ENCODE data around the gene ELFN2.

The ELFN2 gene

DNA sequence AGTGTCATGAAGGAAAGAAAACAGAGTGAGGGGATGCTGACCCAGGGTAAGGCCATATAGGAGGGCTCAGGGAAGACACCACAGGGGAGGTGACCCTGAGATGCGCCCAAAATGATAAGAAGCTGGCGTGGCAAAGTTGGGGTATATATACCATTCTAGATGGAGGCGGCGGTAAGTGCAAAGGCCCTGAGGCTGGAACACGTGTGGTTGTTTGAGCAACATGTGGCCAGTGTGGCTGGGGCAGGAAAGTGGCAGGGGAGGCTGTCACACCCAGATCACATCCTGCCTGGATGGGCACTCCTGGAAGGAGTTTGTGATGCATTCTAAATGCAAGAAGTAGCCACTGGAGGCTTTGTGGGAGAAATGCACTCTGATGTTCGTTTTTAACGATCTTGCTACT, 74.8 kb downstream of the ELFN2 start:
- H3K27me3 ChIP-seq (replicated peaks in 2 of 5; ENCODE audit: control insufficient read depth in 4 of 5, insufficient read depth in 5 of 5, low read length in 4 of 5) = peaks cover 0 to 5% (median 0%) of the 10 kb centered on the region in 5 experiments
- H3K27ac ChIP-seq (ENCODE audit: insufficient read depth in 1 of 2, low read depth in 1 of 2, low read length in 2 of 2, poor library complexity in 1 of 2, severe bottlenecking in 2 of 2) = no peak overlapping the region
- DNase-seq = no peak
- H3K9me3 ChIP-seq (ENCODE audit: control extremely low read depth in 1 of 5, control insufficient read depth in 4 of 5, insufficient read depth in 2 of 5, low read depth in 1 of 5, low read length in 4 of 5) = no peaks in the 10 kb centered on the region
- ChIA-PET POLR2A (no interaction called here), CTCF (interaction anchor here (1.5 kb wide), 2 partner anchors 12 to 49 kb away, joined by 3 to 4 read pairs; no protein-coding TSS in a partner anchor)
- peaks cover 0 to 3% (median 0%) of the 10 kb centered on the region in 4 experiments for H3K4me1 ChIP-seq (ENCODE audit: control extremely low read depth in 1 of 4, control insufficient read depth in 4 of 4, insufficient read depth in 4 of 4, low read length in 3 of 4)
- H3K36me3 ChIP-seq (ENCODE audit: control insufficient read depth in 4 of 4, insufficient read depth in 4 of 4, low read length in 3 of 4) = no peaks in the 10 kb centered on the region
- H3K4me3 ChIP-seq (ENCODE audit: control insufficient read depth in 1 of 7, extremely low read depth in 1 of 7, insufficient read depth in 4 of 7, low read depth in 2 of 7, low read length in 6 of 7) = no peak overlapping the region
- 90% methylated on average over 7 of the region's 7 CpGs for WGBS (ENCODE audit: insufficient coverage)

DNA sequence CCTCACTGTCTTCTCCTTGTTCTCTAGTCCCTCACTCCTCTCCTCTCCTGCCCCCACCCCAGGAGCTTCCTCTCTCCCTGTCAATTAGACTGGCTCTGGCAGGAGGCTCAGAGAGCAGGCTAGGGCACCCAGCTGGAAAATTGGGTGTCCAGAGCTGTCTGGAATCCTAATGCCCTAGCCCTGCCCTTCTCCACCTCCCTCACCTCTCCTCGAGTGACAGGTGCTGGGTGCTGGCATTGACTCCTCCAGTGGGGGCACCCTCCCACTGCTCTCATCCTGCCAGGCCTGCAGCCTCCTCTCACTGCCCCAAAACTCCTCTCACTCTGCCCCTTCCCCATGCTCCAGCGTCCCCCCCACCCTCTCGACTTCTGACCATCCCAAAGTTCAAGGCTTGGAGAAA, 76.0 kb downstream of the ELFN2 start:
- Histone ChIP-seq H3K9me3 (ENCODE audit: control extremely low read depth in 1 of 5, control insufficient read depth in 4 of 5, insufficient read depth in 2 of 5, low read depth in 1 of 5, low read length in 4 of 5) (no peaks in the 10 kb centered on the region), H3K27ac (ENCODE audit: insufficient read depth in 1 of 2, low read depth in 1 of 2, low read length in 2 of 2, poor library complexity in 1 of 2, severe bottlenecking in 2 of 2) (no peak overlapping the region), H3K4me3 (ENCODE audit: control insufficient read depth in 1 of 7, extremely low read depth in 1 of 7, insufficient read depth in 4 of 7, low read depth in 2 of 7, low read length in 6 of 7) (no peak overlapping the region), H3K36me3 (ENCODE audit: control insufficient read depth in 4 of 4, insufficient read depth in 4 of 4, low read length in 3 of 4) (no peaks in the 10 kb centered on the region), H3K27me3 (replicated peaks in 2 of 5; ENCODE audit: control insufficient read depth in 4 of 5, insufficient read depth in 5 of 5, low read length in 4 of 5) (peaks cover 0 to 5% (median 0%) of the 10 kb centered on the region in 5 experiments), H3K4me1 (ENCODE audit: control extremely low read depth in 1 of 4, control insufficient read depth in 4 of 4, insufficient read depth in 4 of 4, low read length in 3 of 4) (peaks cover 0 to 3% (median 0%) of the 10 kb centered on the region in 4 experiments)
- WGBS (ENCODE audit: insufficient coverage) = 75% methylated on average over 1 of the region's 3 CpGs
- no peak for DNase-seq
- POLR2A ChIA-PET = interaction anchor here (0.6 kb wide), 1 partner anchor 228 kb away, joined by 3 read pairs; no protein-coding TSS in a partner anchor
- CTCF ChIA-PET = interaction anchor here (1.5 kb wide), 1 partner anchor 10 kb away, joined by 4 read pairs; no protein-coding TSS in a partner anchor

DNA sequence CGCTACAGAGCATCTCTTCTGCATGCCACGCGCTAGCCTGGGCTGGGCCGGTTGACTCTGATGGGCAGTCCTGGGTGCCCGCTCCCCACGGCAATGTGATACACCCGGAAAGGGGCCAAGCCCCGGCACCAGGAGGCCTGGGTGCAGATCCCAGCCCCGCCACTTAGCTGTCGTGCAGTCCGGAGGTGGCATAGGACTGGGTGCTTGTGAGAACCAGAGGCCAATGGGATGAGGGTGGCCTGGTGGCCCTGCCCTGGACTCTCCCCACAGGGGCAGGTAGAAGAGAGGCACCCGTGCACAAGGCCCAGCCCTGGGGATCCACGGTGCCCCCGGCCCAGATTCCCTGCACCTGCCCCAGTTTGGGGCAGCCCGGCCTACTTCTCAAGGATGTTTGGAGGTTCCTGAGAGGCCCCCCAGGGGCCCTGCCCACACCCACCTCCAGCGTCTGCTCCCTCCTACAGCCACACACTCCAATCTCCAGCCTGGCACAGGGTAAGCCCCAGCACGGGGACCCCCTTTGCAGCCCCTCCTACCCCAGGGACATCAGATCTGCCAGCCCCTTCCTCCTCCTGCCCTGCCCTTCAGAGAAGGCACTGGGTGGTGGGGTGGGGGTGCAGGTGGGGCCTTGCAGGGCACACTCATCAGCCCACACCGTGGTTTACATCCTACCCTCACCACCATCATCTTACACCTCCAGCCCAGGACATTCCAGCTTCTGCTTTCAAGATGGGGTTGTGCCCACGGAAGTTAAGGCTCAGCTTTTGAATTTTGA, 78.0 kb downstream of the ELFN2 start:
- Histone ChIP-seq H3K4me1 (ENCODE audit: control extremely low read depth in 1 of 4, control insufficient read depth in 4 of 4, insufficient read depth in 4 of 4, low read length in 3 of 4) (peaks cover 0 to 3% (median 0%) of the 10 kb centered on the region in 4 experiments), H3K27me3 (replicated peaks in 2 of 5; ENCODE audit: control insufficient read depth in 4 of 5, insufficient read depth in 5 of 5, low read length in 4 of 5) (peaks cover 0 to 5% (median 0%) of the 10 kb centered on the region in 5 experiments), H3K36me3 (ENCODE audit: control insufficient read depth in 4 of 4, insufficient read depth in 4 of 4, low read length in 3 of 4) (no peaks in the 10 kb centered on the region), H3K27ac (ENCODE audit: insufficient read depth in 1 of 2, low read depth in 1 of 2, low read length in 2 of 2, poor library complexity in 1 of 2, severe bottlenecking in 2 of 2) (no peak overlapping the region), H3K9me3 (ENCODE audit: control extremely low read depth in 1 of 5, control insufficient read depth in 4 of 5, insufficient read depth in 2 of 5, low read depth in 1 of 5, low read length in 4 of 5) (no peaks in the 10 kb centered on the region), H3K4me3 (ENCODE audit: control insufficient read depth in 1 of 7, extremely low read depth in 1 of 7, insufficient read depth in 4 of 7, low read depth in 2 of 7, low read length in 6 of 7) (no peak overlapping the region)
- POLR2A ChIA-PET = no interaction called here
- CTCF ChIA-PET = no interaction called here
- WGBS (ENCODE audit: insufficient coverage) = 96% methylated on average over 11 of the region's 19 CpGs
- no peak for DNase-seq

DNA sequence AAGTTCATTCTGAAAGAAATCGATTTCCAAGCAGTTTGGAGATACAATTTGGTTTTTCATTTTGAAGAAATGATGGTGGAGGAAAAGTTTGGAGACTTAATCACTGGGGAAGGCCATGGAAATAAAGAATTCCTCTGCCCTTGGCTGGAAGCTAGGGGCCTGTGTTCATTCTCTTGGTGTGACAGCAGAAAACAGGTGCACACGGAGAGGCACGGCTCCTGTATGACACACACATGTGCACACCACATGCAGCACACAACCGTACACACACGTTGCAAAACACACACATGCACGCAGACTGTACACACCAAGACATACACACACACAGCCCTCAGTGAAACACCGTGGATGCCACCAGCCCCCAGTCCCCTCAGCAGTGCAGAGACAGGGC, 80.8 kb downstream of the ELFN2 start:
- Histone ChIP-seq H3K4me3 (ENCODE audit: control insufficient read depth in 1 of 7, extremely low read depth in 1 of 7, insufficient read depth in 4 of 7, low read depth in 2 of 7, low read length in 6 of 7) (no peak overlapping the region), H3K27me3 (replicated peaks in 2 of 5; ENCODE audit: control insufficient read depth in 4 of 5, insufficient read depth in 5 of 5, low read length in 4 of 5) (peaks cover 0 to 2% (median 0%) of the 10 kb centered on the region in 5 experiments), H3K36me3 (ENCODE audit: control insufficient read depth in 4 of 4, insufficient read depth in 4 of 4, low read length in 3 of 4) (no peaks in the 10 kb centered on the region), H3K27ac (ENCODE audit: insufficient read depth in 1 of 2, low read depth in 1 of 2, low read length in 2 of 2, poor library complexity in 1 of 2, severe bottlenecking in 2 of 2) (no peak overlapping the region), H3K4me1 (ENCODE audit: control extremely low read depth in 1 of 4, control insufficient read depth in 4 of 4, insufficient read depth in 4 of 4, low read length in 3 of 4) (peaks cover 0 to 3% (median 0%) of the 10 kb centered on the region in 4 experiments), H3K9me3 (ENCODE audit: control extremely low read depth in 1 of 5, control insufficient read depth in 4 of 5, insufficient read depth in 2 of 5, low read depth in 1 of 5, low read length in 4 of 5) (no peaks in the 10 kb centered on the region)
- POLR2A ChIA-PET = interaction anchor here (0.6 kb wide), 1 partner anchor 45 kb away, joined by 3 read pairs; no protein-coding TSS in a partner anchor
- 100% methylated on average over 4 of the region's 7 CpGs for WGBS (ENCODE audit: insufficient coverage)
- DNase-seq = no peak
- CTCF ChIA-PET = no interaction called here

DNA sequence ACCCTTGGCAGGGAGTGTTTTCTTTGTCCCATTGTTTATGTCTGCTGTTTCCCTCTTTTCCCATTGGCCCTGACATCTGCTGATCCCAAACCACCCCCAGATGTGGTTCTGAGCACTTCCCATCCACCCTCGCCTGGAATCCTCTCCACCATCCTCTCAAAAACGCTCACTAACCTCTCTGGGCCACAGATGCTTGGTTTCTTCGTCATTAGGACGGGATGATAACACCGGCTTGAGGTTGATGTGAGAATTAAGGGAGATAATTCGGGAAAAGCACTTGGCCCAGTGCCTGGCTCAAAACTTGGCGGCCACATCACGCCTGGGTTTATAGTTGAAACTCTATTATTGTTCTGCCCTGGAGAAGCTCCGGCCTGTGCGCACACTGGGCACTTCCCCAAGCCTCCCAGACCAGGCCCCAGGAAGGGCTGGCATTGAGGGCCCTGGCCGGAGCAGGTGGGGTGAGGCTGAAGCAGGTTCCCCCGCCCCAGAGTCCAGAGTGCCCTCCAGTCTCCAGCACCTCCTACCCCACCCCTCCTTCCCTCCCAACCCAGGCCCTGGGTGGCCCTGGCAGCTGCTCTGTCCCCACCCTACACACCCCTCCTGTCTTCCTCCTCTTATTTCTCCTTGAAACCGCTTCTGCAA, 81.3 kb downstream of the ELFN2 start:
- Histone ChIP-seq H3K9me3 (ENCODE audit: control extremely low read depth in 1 of 5, control insufficient read depth in 4 of 5, insufficient read depth in 2 of 5, low read depth in 1 of 5, low read length in 4 of 5) (no peaks in the 10 kb centered on the region), H3K4me1 (ENCODE audit: control extremely low read depth in 1 of 4, control insufficient read depth in 4 of 4, insufficient read depth in 4 of 4, low read length in 3 of 4) (peaks cover 0 to 3% (median 0%) of the 10 kb centered on the region in 4 experiments), H3K4me3 (ENCODE audit: control insufficient read depth in 1 of 7, extremely low read depth in 1 of 7, insufficient read depth in 4 of 7, low read depth in 2 of 7, low read length in 6 of 7) (no peak overlapping the region), H3K36me3 (ENCODE audit: control insufficient read depth in 4 of 4, insufficient read depth in 4 of 4, low read length in 3 of 4) (no peaks in the 10 kb centered on the region), H3K27me3 (replicated peaks in 2 of 5; ENCODE audit: control insufficient read depth in 4 of 5, insufficient read depth in 5 of 5, low read length in 4 of 5) (peaks cover 0 to 2% (median 0%) of the 10 kb centered on the region in 5 experiments), H3K27ac (ENCODE audit: insufficient read depth in 1 of 2, low read depth in 1 of 2, low read length in 2 of 2, poor library complexity in 1 of 2, severe bottlenecking in 2 of 2) (no peak overlapping the region)
- ChIA-PET POLR2A (interaction anchor here (0.6 kb wide), 1 partner anchor 45 kb away, joined by 3 read pairs; no protein-coding TSS in a partner anchor), CTCF (interaction anchor here (0.7 to 0.9 kb wide), 2 partner anchors 36 to 102 kb away, joined by 3 read pairs; no protein-coding TSS in a partner anchor)
- 92% methylated on average over 6 of the region's 13 CpGs for WGBS (ENCODE audit: insufficient coverage)
- no peak for DNase-seq

DNA sequence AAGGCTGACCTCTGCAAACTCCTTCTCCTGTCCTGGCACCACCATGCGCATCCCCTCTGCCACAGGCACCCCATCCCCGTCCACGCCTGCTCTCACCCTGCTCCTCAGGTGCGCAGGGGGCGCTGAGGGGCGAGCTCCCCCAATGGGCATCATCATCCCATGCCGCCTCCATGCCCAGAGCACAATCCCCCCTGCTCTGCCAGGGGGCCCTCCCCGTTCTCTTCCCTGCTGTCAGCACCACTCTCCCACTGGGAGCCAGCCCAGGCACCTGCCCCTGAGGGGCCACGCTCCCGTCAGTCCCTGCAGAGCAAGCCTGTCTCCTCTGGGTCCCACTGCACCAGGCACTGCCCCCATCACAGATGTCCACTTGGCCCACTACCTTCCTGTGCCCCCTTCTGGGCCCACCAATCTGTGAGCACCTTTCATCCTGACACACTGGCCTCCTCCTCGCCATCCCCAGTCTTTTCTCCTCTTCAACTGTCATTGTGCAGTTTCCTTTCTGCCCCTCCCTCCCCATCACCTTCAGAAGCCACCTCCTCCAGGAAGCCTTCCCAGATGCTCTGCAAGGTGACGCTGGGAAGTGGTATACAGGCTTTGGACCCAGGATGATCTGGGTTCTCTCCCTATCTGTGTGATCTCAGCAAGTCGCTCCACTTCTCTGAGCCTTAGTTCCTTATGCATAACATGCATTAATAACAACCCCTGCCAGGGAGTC, 82.4 kb downstream of the ELFN2 start:
- Histone ChIP-seq H3K4me1 (ENCODE audit: control extremely low read depth in 1 of 4, control insufficient read depth in 4 of 4, insufficient read depth in 4 of 4, low read length in 3 of 4) (peaks cover 0 to 3% (median 0%) of the 10 kb centered on the region in 4 experiments), H3K36me3 (ENCODE audit: control insufficient read depth in 4 of 4, insufficient read depth in 4 of 4, low read length in 3 of 4) (no peaks in the 10 kb centered on the region), H3K4me3 (ENCODE audit: control insufficient read depth in 1 of 7, extremely low read depth in 1 of 7, insufficient read depth in 4 of 7, low read depth in 2 of 7, low read length in 6 of 7) (no peak overlapping the region), H3K27me3 (replicated peaks in 2 of 5; ENCODE audit: control insufficient read depth in 4 of 5, insufficient read depth in 5 of 5, low read length in 4 of 5) (peaks cover 0 to 7% (median 0%) of the 10 kb centered on the region in 5 experiments), H3K9me3 (ENCODE audit: control extremely low read depth in 1 of 5, control insufficient read depth in 4 of 5, insufficient read depth in 2 of 5, low read depth in 1 of 5, low read length in 4 of 5) (no peaks in the 10 kb centered on the region), H3K27ac (ENCODE audit: insufficient read depth in 1 of 2, low read depth in 1 of 2, low read length in 2 of 2, poor library complexity in 1 of 2, severe bottlenecking in 2 of 2) (no peak overlapping the region)
- DNase-seq = no peak
- ChIA-PET POLR2A (no interaction called here), CTCF (interaction anchor here (0.9 kb wide), 1 partner anchor 37 kb away, joined by 3 read pairs; no protein-coding TSS in a partner anchor)
- WGBS (ENCODE audit: insufficient coverage) = 78% methylated on average over 12 of the region's 13 CpGs

Data from common myeloid progenitor, CD34-positive (primary cell).